Measurements from ENCODE around the gene CDC14B. TPM values are rescaled to one million over a fixed set of nuclear protein-coding genes. Genes with fewer than 3 reads are reported as not detected.

CDC14B gene
- total RNA-seq, 1 donor from 2014 or later = 29.2 TPM

DNA sequence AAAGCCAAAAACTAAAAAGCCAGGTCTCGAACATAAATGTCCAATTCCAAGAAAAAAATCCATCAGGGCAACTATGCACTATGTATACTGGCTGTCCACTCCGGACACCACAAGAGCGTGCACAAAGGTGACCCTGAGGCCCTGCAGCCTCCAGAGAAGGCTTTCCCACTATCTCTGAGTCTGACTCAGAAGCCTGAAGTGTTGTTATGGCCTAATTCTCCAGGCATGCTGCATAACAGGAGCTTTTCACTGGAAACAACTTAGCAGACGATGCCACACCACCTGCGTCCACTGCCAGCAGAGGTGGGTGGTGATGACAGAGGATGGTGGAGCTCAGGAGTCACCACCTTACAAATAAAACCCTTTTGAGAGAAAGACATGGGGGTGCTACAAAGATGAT is 106.0 kb downstream of the CDC14B start:
- Mint-ChIP-seq H3K36me3 (ENCODE audit: low read depth) (peaks cover 3% of the 10 kb centered on the region), H3K9me3 (no peaks in the 10 kb centered on the region), H3K4me3 (no peak overlapping the region), H3K4me1 (peaks cover 35% of the 10 kb centered on the region), H3K27me3 (ENCODE audit: low read depth) (no peaks in the 10 kb centered on the region), H3K27ac (ENCODE audit: unreplicated experiment) (peak overlapping the region; percentile 96)
- TF ChIP-seq CTCF (conservative IDR thresholded peaks at IDR 0.05) = no peak
- no peak for DNase-seq (ENCODE audit: low read depth, low spot score)

- TF ChIP-seq CTCF (conservative IDR thresholded peaks at IDR 0.05) = no peak
- DNase-seq (ENCODE audit: low read depth, low spot score) = no peak
- no peaks in the 10 kb centered on the region for H3K9me3 Mint-ChIP-seq
- H3K36me3 Mint-ChIP-seq (ENCODE audit: low read depth) = peaks cover 6% of the 10 kb centered on the region
- no peak overlapping the region for H3K27ac Mint-ChIP-seq (ENCODE audit: unreplicated experiment)
- no peak overlapping the region for H3K4me3 Mint-ChIP-seq
- H3K4me1 Mint-ChIP-seq = peaks cover 37% of the 10 kb centered on the region
- no peaks in the 10 kb centered on the region for H3K27me3 Mint-ChIP-seq (ENCODE audit: low read depth)
Observed at GRCh38 chr9:96512240-96512639, 107.4 kb downstream of the CDC14B start.

- Mint-ChIP-seq H3K27me3 (ENCODE audit: low read depth) (no peaks in the 10 kb centered on the region), H3K4me3 (no peak overlapping the region), H3K9me3 (no peaks in the 10 kb centered on the region), H3K36me3 (ENCODE audit: low read depth) (peaks cover 8% of the 10 kb centered on the region), H3K27ac (ENCODE audit: unreplicated experiment) (peak overlapping the region; percentile 83), H3K4me1 (peaks cover 27% of the 10 kb centered on the region)
- no peak for TF ChIP-seq CTCF (conservative IDR thresholded peaks at IDR 0.05)
- DNase-seq (ENCODE audit: low read depth, low spot score) = no peak
Observed at GRCh38 chr9:96510258-96510657, 109.4 kb downstream of the CDC14B start.

GRCh38 chr9:96509848-96510247 is 109.8 kb downstream of the CDC14B start:
- H3K9me3 Mint-ChIP-seq = no peaks in the 10 kb centered on the region
- TF ChIP-seq CTCF (conservative IDR thresholded peaks at IDR 0.05) = no peak
- no peak for DNase-seq (ENCODE audit: low read depth, low spot score)
- peak overlapping the region; percentile 72 for H3K27ac Mint-ChIP-seq (ENCODE audit: unreplicated experiment)
- H3K36me3 Mint-ChIP-seq (ENCODE audit: low read depth) = peaks cover 8% of the 10 kb centered on the region
- H3K27me3 Mint-ChIP-seq (ENCODE audit: low read depth) = no peaks in the 10 kb centered on the region
- no peak overlapping the region for H3K4me3 Mint-ChIP-seq
- peaks cover 23% of the 10 kb centered on the region for H3K4me1 Mint-ChIP-seq

DNA sequence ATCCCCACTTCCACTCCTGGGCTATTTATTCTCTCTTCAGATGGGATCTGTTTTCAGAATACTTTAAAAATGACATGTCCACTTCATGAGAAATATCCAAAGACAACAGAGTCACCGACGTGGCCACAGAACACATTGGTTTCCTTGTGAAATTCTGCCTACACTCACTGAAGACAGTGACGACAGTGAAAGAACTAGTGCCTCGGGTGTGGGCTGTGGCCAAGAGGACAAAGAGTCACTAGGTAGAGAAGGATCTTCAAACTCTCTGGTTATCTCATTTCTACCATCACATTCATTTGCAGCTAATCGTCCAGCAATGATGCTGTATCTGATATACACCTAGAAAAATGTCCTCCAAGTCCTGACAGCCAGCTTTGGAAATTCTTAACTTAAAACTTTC is 110.6 kb downstream of the CDC14B start:
- Mint-ChIP-seq H3K4me1 (peaks cover 21% of the 10 kb centered on the region), H3K4me3 (no peak overlapping the region), H3K36me3 (ENCODE audit: low read depth) (peaks cover 8% of the 10 kb centered on the region), H3K9me3 (no peaks in the 10 kb centered on the region), H3K27ac (ENCODE audit: unreplicated experiment) (peak overlapping the region; percentile 73), H3K27me3 (ENCODE audit: low read depth) (no peaks in the 10 kb centered on the region)
- no peak for DNase-seq (ENCODE audit: low read depth, low spot score)
- no peak for TF ChIP-seq CTCF (conservative IDR thresholded peaks at IDR 0.05)
